Stimulated activated CD8-positive, alpha-beta memory T cell treated with anti-CD3 and anti-CD28 coated beads, Interleukin-4, amount 100 ng/mL, for 1 hour (primary cell): ENCODE measurements around the gene OR6B3.

Source experiments
- DNase-seq, 2 donors: peaks; one replicate each; pipeline ENCODE4 v3.0.0-alpha.2; 2020; ENCODE audit warnings: low read depth in 2 of 2, low spot score in 1 of 2

OR6B3 gene

GRCh38 chr2:240053173-240054155 lies at the start of gene OR6B3:
Gene OR6B3, minus strand, starts transcription at chr2:240053521.
- DNase-seq = no peak

DNA sequence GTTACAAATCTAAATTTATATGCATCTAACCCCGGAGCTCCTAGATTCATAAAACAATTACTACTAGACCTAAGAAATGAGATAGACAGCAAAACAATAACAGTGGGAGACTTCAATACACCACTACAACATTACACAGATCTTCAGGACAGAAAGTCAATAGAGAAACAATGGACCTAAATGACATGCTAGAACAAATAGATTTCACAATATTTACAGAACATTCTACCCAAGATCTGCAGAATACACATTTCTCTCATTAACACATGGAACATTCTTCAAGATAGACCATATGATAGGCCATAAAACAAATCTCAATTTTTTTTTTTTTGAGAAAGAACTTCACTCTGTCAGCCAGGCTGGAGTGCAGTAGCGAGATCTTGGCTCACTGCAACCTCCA lies 45.0 kb upstream of the OR6B3 start:
- no peak for DNase-seq

DNA sequence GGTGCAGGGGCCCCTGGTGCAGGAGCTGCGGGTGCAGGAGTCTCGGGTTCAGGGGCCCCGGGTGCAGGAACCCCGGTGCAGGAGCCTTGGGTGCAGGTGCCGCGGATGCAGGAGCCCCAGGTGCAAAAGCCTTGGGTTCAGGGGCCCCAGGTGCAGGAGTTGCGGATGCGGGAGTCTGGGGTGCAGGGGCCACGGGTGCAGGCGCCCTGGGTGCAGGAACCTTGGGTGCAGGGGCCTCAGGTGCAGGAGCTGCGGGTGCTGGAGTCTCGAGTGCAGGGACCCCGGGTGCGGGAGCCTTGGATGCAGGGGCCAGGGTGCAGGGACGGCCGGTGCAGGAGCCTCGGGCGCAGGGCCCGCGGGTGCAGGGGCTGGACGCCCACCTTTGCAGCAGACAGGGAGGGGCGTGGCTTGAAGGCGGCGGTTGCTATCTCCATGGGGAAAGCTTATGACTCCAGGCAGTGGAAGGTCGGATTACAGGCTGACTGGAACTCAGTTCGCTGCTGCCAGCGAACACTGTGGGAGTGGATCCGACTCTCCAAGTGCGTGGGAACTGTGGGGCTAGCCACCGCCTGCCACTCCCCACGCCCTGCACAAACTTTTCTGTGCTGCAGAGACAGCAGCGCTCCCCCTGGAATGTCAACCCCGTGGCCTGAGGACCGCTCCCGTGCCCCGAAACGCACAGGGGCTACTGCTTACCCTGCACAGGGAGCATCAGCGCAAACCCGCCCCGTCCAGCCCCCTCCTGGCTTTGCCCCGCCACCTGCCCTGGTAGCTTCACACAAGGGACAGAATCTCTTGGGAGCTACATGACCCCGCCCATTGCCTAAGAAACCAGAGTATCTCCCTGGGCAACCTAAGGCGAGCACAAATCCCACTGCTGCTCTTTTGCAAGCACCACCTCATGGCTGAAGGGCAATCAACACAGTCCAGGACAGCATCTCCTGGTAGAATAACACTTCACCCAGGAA lies 42.5 kb upstream of the OR6B3 start:
- no peak for DNase-seq

DNA sequence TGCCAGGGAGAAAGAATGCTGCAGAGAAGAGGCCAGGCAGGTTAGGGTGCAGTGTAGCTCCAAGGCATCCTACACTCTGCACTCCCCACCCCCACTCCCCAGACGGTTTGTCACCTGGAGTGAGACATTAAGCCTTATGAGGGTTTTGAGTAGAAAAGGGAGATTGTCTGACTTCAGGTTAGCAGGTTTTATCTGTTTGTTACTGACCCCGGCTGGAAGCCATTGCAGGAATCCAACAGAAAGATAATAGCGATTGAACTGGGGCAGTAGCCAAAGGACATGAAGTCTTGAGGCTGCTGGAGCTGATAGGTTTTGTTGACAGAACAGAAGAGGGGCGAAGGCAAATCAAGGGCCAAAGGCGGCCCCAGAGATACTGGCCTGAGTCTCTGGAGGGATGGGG lies 36.0 kb upstream of the OR6B3 start:
- no peak for DNase-seq

GRCh38 chr2:240086563-240086962 lies 33.2 kb upstream of the OR6B3 start:
- no peak for DNase-seq

DNA sequence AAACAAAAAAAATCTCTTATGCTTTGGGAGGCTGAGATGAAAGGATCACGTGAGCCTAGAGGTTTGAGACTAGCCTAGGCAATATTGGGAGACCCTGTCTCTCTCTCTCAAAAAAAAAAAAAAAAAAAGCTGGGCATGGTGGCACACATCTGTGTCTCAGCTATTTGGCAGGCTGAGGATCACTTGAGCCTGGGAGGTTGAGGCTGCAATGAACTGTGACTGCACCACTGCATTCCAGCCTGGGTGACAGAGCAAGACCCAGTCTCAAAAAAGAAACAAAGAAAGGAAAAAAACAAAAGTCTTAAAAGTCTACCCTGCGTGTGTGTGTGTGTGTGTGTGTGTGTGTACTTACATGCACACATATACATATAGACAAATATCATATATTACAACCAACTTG lies 25.3 kb upstream of the OR6B3 start:
- DNase-seq = no peak

GRCh38 chr2:240077442-240077841 lies 24.1 kb upstream of the OR6B3 start:
- DNase-seq = no peak

- DNase-seq = no peak
Measured at GRCh38 chr2:240074545-240074944, 21.2 kb upstream of the OR6B3 start.

DNA sequence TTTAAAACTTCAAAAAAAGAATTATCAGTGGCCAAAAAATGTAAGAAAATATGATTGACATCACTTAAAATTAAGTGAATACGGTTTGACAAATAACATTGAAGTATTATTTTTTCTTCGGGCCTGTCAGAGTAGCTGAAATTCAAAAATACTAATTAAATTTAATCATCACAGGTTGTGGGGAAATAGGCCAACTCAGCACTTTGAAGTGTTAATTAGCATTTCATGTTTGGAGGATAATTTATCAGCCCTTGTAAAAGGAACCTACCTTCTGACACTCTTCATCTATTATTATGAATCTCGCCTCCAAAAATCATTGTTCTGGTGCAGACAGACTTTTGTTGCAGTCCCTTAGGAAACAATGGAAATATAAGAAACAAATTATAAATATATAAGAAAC lies 17.6 kb upstream of the OR6B3 start:
- DNase-seq = no peak

DNA sequence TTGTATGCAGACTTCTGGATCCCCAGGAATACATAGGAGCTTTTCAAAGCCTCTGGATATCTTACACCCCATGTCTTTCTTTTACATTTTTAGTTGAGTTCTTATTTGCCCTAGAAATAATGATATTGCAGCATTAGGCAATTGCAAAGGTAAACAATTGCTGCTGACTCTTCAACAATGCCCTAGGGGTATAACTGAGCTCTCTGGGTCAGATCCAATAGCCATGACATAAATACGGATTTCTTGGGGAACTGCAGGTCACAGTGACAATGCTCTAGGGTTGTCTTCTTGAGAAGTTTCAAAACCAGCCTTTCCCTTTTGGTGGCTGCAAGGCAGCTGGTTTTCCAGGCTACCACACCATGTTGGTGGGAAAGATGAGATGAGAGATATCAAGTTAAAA lies 16.5 kb upstream of the OR6B3 start:
- DNase-seq = no peak

- no peak for DNase-seq
Measured at GRCh38 chr2:240068193-240068592, 14.9 kb upstream of the OR6B3 start.

DNA sequence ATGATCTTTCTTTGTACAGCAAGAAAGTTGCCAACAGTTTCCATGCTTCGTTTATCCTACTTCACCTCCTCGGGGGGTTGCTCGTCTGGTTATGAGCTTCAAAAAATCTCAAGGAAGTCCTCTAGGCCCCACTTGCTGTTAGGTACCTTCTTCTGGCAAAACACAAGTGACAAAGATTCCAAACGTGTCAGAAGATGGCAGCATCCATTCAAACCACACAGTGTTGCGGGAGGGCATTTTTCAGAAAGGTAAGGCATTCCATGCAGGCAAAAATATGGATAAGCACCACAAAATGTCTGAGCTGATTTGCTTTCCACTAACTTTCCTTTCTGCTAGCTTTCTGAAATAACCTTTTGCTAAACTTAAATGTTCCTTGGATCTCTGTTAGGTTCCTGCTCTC lies 13.2 kb upstream of the OR6B3 start:
- DNase-seq = no peak

- DNase-seq = no peak
Measured at GRCh38 chr2:240064898-240065297, 11.6 kb upstream of the OR6B3 start.

GRCh38 chr2:240060977-240061591 lies 7.8 kb upstream of the OR6B3 start:
- peak in 1 of 2 donors; percentile 17 for DNase-seq

DNA sequence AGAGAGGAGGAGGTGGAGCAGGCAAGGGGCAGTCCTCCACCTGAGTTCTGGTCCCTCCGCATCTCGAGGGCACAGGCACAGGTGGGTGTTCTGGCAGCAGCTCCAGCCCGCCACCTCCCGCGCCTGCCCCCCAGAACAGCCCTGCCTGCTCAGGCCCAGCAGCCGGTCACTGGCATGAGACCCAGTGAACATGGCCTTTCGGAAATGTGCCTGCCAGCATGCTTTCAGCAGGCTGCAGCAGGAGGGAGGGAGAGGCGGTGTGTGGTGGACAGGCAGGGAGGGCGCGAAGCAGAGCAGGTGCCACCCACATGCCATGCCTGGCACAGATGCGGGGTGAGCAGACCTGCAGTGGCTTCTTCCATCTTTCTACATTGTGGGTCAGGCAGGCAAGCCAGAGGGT lies 3.4 kb upstream of the OR6B3 start:
- no peak for DNase-seq

- DNase-seq = no peak
Measured at GRCh38 chr2:240055177-240055917, 2.0 kb upstream of the OR6B3 start.

DNA sequence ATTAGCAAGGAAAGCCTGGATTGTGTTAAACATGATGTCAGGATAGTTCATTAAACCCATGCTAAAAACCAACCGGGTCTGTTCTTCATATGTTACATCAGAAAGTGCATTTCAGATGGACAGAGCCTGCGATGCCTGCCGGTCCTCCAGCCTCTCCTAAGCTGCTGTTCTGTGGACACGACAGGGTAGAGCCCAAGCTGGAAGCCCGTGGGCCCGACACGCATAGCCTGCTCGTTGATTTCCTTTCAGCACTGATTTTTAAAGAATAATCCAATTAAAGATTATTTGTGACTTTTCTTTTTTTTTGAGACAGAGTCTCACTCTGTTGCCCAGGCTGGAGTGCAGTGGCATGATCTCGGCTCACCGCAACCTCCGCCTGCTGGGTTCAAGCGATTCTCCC lies 797 bp downstream of the OR6B3 start:
- no peak for DNase-seq

GRCh38 chr2:240051697-240052096 lies 1.6 kb downstream of the OR6B3 start:
- no peak for DNase-seq

DNA sequence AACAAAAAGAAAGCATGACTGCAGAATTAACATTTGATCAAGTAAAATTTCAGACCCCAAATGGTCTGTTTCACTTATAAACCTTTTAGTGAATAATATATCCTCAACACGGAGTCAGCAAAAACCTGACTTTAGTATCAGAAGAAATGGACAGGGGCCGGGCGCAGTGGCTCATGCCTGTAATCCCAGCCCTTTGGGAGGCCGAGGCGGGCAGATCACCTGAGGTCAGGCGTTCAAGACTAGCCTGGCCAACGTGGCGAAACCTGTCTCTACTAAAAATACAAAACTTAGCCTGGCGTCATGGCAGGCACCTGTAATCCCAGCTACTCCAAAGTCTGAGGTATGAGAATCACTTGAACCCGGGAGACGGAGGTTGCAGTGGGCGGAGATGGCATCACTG lies 3.0 kb downstream of the OR6B3 start:
- no peak for DNase-seq

DNA sequence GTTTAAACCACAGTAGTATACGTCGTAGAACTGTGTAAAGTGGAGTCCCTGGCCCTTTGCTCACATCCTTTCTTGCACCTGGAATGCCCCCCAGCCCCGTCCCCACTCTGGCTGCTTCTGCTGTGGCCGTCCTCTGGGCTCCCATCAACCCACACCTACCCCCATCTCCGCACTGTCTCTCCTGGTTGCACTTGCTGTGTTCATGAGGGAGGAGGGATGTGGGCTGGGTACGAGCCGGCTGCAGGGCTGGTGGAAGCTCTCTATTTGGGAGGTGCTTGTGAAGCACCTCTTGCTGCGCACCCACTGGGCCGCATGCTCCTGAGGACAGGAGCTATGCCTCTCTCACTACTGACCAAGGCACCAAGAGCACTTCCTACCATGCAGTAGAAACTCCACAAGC lies 5.1 kb downstream of the OR6B3 start:
- DNase-seq = no peak

- no peak for DNase-seq
Measured at GRCh38 chr2:240045098-240045497, 8.2 kb downstream of the OR6B3 start.
